ENCODE results near the gene MRPL54.

- TF ChIP-seq CTCF (conservative IDR thresholded peaks at IDR 0.05 in 1 of 2, IDR thresholded peaks at IDR 0.05 in 1 of 2; ENCODE audit: low read depth in 1 of 2, low read length in 2 of 2) (no peak), EZH2 (IDR thresholded peaks at IDR 0.05; ENCODE audit: low read length, missing control alignments) (no peak)
Measured at GRCh38 chr19:3810708-3811355, 48.4 kb downstream of the MRPL54 start.
